Breast epithelium (tissue), 4 donors: ENCODE measurements around the gene TNNI3. TPM values are rescaled to one million over a fixed set of nuclear protein-coding genes. Genes with fewer than 3 reads are reported as not detected.
A peak's percentile ranks its signal among the peaks of the same experiment; 100 is the strongest.

ENCODE experiments used
- DNase-seq, 2 donors: peaks; one replicate each; pipeline ENCODE4 v3.0.0-alpha.2; 2019; ENCODE audit warnings: low spot score in 2 of 2
- H3K27ac ChIP-seq, 2 donors: fragments of 200-600 bp; sonication (generic) in 1 of 2; one replicate each; pipeline ENCODE4 v1.5.1; 2016 to 2019; ENCODE audit warnings: mild to moderate bottlenecking in 1 of 2
- H3K27me3 ChIP-seq, 2 donors: fragments of 200-600 bp; sonication (generic) in 1 of 2; one replicate each; pipeline versions ENCODE4 v1.5.1 to v1.6.0; 2017 to 2019; ENCODE audit warnings: control low read depth in 1 of 2, mild to moderate bottlenecking in 1 of 2
- H3K36me3 ChIP-seq: fragments of 200-600 bp; one replicate; pipeline ENCODE4 v1.5.1; 2019
- H3K4me1 ChIP-seq, 2 donors: fragments of 200-600 bp; sonication (generic); one replicate each; pipeline ENCODE4 v1.5.1; 2016 to 2019; ENCODE audit warnings: control low read depth in 1 of 2
- H3K4me3 ChIP-seq, 3 donors: fragments of 200-600 bp; sonication (generic); 1 replicate in 2 of 3; 2 replicates in 1 of 3; pipeline ENCODE4 v1.5.1; 2016 to 2019; ENCODE audit warnings: mild to moderate bottlenecking in 3 of 3, moderate library complexity in 2 of 3
- H3K9me3 ChIP-seq, 2 donors: fragments of 200-600 bp; sonication (generic) in 1 of 2; one replicate each; pipeline ENCODE4 v1.5.1; 2016 to 2019; ENCODE audit warnings: control low read depth in 1 of 2
- POLR2A ChIP-seq: fragments of 450-650 bp; IDR thresholded peaks from one replicate; pipeline ENCODE4 v1.6.1; 2016; ENCODE audit warnings: antibody characterized with exemption, mild to moderate bottlenecking, moderate library complexity
- POLR2AphosphoS5 ChIP-seq, 3 donors: sonication (generic); formaldehyde crosslinking; IDR thresholded peaks; one replicate each; pipeline ENCODE4 v1.6.1; 2017; ENCODE audit warnings: antibody characterized with exemption in 3 of 3
- intact Hi-C: fragments of 100-400 bp; cut with DNase I; formaldehyde crosslinking; loops from one replicate; pipeline ENCODE4 v1.15.1; 2023; ENCODE audit warnings: low total_unique reads
- total RNA-seq, 3 donors: library from RNA; depleted of rRNA; stranded (reverse); fragments of >200 nt; gene quantifications; one replicate each; pipeline ENCODE4 v1.1.0, GENCODE V29; 2016
- TF ChIP-seq, protein P1 (sequence below), 3 donors: fragments of 450-650 bp; IDR thresholded peaks; one replicate each; pipeline ENCODE4 v1.5.1; 2016 to 2017; ENCODE audit warnings: antibody characterized with exemption in 3 of 3, mild to moderate bottlenecking in 3 of 3, moderate library complexity in 3 of 3

The TNNI3 gene
- total RNA-seq, 3 donors from 2014 or later = 2.6 TPM; not detected in 2

- Histone ChIP-seq H3K27ac (peak overlapping the region; percentile 40 to 76), H3K4me1 (no peaks in the 10 kb centered on the region), H3K9me3 (no peaks in the 10 kb centered on the region), H3K36me3 (no peaks in the 10 kb centered on the region), H3K4me3 (peak overlapping the region; percentile 29 to 69 (median 57)), H3K27me3 (peaks cover 12 to 53% of the 10 kb centered on the region in 2 donors)
- no peak for TF ChIP-seq POLR2AphosphoS5 (IDR thresholded peaks at IDR 0.05)
- TF ChIP-seq, protein P1, sequence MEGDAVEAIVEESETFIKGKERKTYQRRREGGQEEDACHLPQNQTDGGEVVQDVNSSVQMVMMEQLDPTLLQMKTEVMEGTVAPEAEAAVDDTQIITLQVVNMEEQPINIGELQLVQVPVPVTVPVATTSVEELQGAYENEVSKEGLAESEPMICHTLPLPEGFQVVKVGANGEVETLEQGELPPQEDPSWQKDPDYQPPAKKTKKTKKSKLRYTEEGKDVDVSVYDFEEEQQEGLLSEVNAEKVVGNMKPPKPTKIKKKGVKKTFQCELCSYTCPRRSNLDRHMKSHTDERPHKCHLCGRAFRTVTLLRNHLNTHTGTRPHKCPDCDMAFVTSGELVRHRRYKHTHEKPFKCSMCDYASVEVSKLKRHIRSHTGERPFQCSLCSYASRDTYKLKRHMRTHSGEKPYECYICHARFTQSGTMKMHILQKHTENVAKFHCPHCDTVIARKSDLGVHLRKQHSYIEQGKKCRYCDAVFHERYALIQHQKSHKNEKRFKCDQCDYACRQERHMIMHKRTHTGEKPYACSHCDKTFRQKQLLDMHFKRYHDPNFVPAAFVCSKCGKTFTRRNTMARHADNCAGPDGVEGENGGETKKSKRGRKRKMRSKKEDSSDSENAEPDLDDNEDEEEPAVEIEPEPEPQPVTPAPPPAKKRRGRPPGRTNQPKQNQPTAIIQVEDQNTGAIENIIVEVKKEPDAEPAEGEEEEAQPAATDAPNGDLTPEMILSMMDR (IDR thresholded peaks at IDR 0.05) = peak in 1 of 3 donors; percentile 22
- DNase-seq = peak in 1 of 2 donors; percentile 32
- intact Hi-C loops = no loop called here
Observed at GRCh38 chr19:55165952-55166529, 8.5 kb upstream of the TNNI3 start.

DNA sequence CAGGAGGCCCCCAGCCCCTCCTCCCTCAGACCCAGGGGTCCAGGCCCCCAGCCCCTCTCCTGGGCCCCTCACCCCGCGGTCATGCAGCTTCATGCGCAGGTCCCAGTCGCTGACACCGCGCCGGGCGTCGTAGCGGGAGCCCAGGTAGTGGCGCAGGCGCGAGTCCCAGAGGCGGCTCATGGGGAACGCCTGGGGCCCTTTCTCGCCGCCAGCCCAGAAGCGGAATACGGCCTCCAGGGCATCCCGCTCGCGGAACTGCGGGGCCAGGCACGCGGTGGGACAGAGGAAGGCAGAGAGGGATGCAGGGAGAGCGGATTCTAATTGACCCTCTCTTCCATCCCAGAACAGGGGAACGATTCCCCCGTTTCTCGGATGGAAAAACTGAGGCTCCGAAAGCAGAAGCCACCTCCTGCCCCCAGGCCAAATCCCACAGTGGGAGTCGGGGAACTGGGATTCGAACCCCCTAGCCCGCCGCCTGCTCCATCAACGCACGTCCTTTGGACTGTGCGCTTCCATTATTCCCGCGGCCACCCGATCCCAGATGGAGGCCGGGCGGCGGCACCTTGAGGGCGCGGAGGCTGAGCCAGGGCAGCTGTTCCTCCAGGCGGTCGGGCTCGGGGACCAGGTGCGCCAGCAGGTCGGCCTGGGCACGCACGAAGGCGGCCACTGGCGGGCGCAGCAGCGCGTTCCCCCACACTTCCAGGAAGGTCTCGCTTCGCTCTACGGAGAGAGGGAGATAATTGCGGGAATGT lies 4.2 kb upstream of the TNNI3 start:
- peaks cover 8 to 47% of the 10 kb centered on the region in 2 donors for H3K27me3 ChIP-seq

GRCh38 chr19:55160986-55161365 lies 3.4 kb upstream of the TNNI3 start:
- Histone ChIP-seq H3K27me3 (peaks cover 8 to 55% of the 10 kb centered on the region in 2 donors), H3K27ac (no peak overlapping the region), H3K9me3 (no peaks in the 10 kb centered on the region), H3K36me3 (no peaks in the 10 kb centered on the region), H3K4me1 (no peaks in the 10 kb centered on the region), H3K4me3 (peak overlapping the region in 1 of 3 donors; percentile 39)
- TF ChIP-seq, protein P1 (IDR thresholded peaks at IDR 0.05) = no peak
- TF ChIP-seq POLR2AphosphoS5 (IDR thresholded peaks at IDR 0.05) = no peak
- no peak for TF ChIP-seq POLR2A
- no peak for DNase-seq
- intact Hi-C loops = no loop called here

More for the DNA sequence above, 4.2 kb upstream of the TNNI3 start:
- no peak overlapping the region for H3K27ac ChIP-seq
- no peaks in the 10 kb centered on the region for H3K4me1 ChIP-seq
- no peaks in the 10 kb centered on the region for H3K36me3 ChIP-seq
- TF ChIP-seq POLR2A = no peak
- TF ChIP-seq, protein P1 (IDR thresholded peaks at IDR 0.05) = no peak
- TF ChIP-seq POLR2AphosphoS5 (IDR thresholded peaks at IDR 0.05) = no peak
- no peak overlapping the region for H3K4me3 ChIP-seq
- intact Hi-C loops = no loop called here
- no peak for DNase-seq
- H3K9me3 ChIP-seq = no peaks in the 10 kb centered on the region

DNA sequence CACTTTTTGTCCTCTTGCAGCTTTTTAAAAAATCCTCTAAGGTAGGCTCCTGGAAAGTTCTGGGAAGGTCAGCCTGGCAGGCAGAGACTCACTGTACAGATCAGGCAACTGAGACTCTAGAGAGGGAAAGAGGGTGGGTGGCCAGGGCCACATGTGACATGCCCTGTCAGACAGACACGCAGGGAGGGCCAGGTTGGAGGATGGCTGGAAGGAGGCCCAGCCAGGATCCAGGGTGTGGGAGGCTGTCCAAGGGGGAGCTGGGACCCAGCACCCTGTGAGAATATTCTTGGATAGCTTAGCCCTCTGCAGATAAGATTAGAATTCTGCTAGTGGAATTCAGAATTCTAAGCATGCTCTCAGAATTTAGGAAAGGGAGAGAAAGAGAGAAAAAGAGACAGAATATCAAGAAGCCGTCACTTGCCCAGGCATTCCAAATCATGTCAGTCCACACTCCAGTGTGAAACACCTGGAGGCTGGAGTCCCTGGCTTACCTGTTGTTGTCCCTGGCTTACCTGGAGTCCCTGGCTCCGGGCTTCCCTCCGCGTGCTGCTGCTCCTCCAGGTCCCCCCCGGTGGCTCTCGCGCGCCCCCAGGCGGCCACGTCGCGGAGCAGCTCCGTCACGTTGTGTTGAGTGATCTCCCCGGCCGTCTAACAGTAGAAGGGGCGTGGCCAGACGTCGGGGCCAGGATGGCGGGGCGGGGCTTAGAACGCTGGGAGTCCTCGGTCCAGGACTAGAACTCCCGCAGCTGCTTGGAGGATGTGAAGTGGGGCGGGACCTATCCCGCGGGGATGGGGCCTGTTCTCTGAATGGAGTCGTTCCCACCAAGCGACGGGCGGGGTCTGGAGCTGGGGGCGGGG lies 2.8 kb upstream of the TNNI3 start:
- Histone ChIP-seq H3K4me3 (peak overlapping the region in 1 of 3 donors; percentile 39), H3K4me1 (no peaks in the 10 kb centered on the region), H3K27me3 (peaks cover 8 to 57% of the 10 kb centered on the region in 2 donors), H3K36me3 (no peaks in the 10 kb centered on the region), H3K9me3 (no peaks in the 10 kb centered on the region), H3K27ac (no peak overlapping the region)
- TF ChIP-seq POLR2AphosphoS5 (IDR thresholded peaks at IDR 0.05) (no peak), POLR2A (no peak)
- TF ChIP-seq, protein P1 (IDR thresholded peaks at IDR 0.05) = peak; percentile 14 to 64 (median 55)
- peak; percentile 58 to 79 for DNase-seq
- intact Hi-C loops = no loop called here
